Gastroesophageal sphincter (tissue), 4 donors: Measurements from ENCODE around the gene PLXNA2. TPM values are rescaled to one million over a fixed set of nuclear protein-coding genes. Genes with fewer than 3 reads are reported as not detected.

Experiments used
- ATAC-seq: fragments of 150-250 bp; one replicate; pipeline ENCODE4 v1.9.1; 2016; ENCODE audit warnings: mild to moderate bottlenecking, moderate library complexity
- H3K27ac ChIP-seq, 4 donors: fragments of 200-600 bp; sonication (generic) in 3 of 4; 1 replicate in 3 of 4; 2 replicates in 1 of 4; pipeline ENCODE4 v1.5.1; 2016 to 2019
- H3K27me3 ChIP-seq: fragments of 200-600 bp; sonication (generic); one replicate; pipeline ENCODE4 v1.5.1; 2019
- H3K36me3 ChIP-seq, 2 donors: fragments of 200-600 bp; sonication (generic); one replicate each; pipeline ENCODE4 v1.5.1; 2019; ENCODE audit warnings: control low read depth in 1 of 2
- H3K4me1 ChIP-seq, 3 donors: fragments of 200-600 bp; sonication (generic); 1 replicate in 2 of 3; 2 replicates in 1 of 3; pipeline ENCODE4 v1.5.1; 2016 to 2019; ENCODE audit warnings: control low read depth in 2 of 3
- H3K4me3 ChIP-seq, 2 donors: fragments of 200-600 bp; sonication (generic); one replicate each; pipeline ENCODE4 v1.5.1; 2019; ENCODE audit warnings: mild to moderate bottlenecking in 1 of 2, moderate library complexity in 1 of 2
- H3K9me3 ChIP-seq, 3 donors: fragments of 200-600 bp; sonication (generic); one replicate each; pipeline ENCODE4 v1.5.1; 2017 to 2019; ENCODE audit warnings: control low read depth in 2 of 3
- EP300 ChIP-seq: sonication (generic); formaldehyde crosslinking; IDR thresholded peaks from one replicate; pipeline ENCODE4 v1.6.1; 2017; ENCODE audit warnings: antibody characterized with exemption, mild to moderate bottlenecking
- POLR2A ChIP-seq, 2 donors: fragments of 450-650 bp; IDR thresholded peaks; one replicate each; pipeline ENCODE4 v1.6.1; 2017; ENCODE audit warnings: antibody characterized with exemption in 2 of 2, mild to moderate bottlenecking in 2 of 2, moderate library complexity in 1 of 2
- POLR2AphosphoS5 ChIP-seq: sonication (generic); formaldehyde crosslinking; IDR thresholded peaks from one replicate; pipeline ENCODE4 v1.6.1; 2017; ENCODE audit warnings: antibody characterized with exemption
- WGBS, 2 donors: methylation state at CpG; one replicate each; pipeline ENCODE4 v1.1.5; 2018; ENCODE audit warnings: low coverage in 1 of 2; 5-methylcytosine and 5-hydroxymethylcytosine counted together
- total RNA-seq, 4 donors: library from RNA; depleted of rRNA; stranded (reverse); fragments of >200 nt; gene quantifications; one replicate each; pipeline ENCODE4 v1.1.0, GENCODE V29; 2016
- TF ChIP-seq, protein P1 (sequence below), 4 experiments: fragments of 200-600 bp in 2 of 4; fragments of 450-650 bp in 2 of 4; sonication (generic) in 1 of 4; IDR thresholded peaks; one replicate each; pipeline ENCODE4 v1.5.1; 2017 to 2019; ENCODE audit warnings: antibody characterized with exemption in 4 of 4, mild to moderate bottlenecking in 2 of 4, moderate library complexity in 2 of 4

Gene PLXNA2
- total RNA-seq, 4 donors from 2014 or later = 12.5 to 38.3 (median 32.0) TPM

GRCh38 chr1:208025031-208025430, 219.2 kb downstream of the PLXNA2 start:
- WGBS, 2 donors = 40 to 89% methylated on average over 1 to 4 of the region's 7 CpGs
- H3K4me1 ChIP-seq = peaks cover 0 to 22% (median 15%) of the 10 kb centered on the region in 3 donors
- no peak overlapping the region for H3K4me3 ChIP-seq
- no peak overlapping the region for H3K27ac ChIP-seq
- H3K36me3 ChIP-seq = peaks cover 0 to 40% of the 10 kb centered on the region in 2 donors
- ATAC-seq = no peak
- no peak for TF ChIP-seq EP300
- no peak for TF ChIP-seq POLR2A (IDR thresholded peaks at IDR 0.05)
- no peak for TF ChIP-seq POLR2AphosphoS5
- TF ChIP-seq, protein P1, sequence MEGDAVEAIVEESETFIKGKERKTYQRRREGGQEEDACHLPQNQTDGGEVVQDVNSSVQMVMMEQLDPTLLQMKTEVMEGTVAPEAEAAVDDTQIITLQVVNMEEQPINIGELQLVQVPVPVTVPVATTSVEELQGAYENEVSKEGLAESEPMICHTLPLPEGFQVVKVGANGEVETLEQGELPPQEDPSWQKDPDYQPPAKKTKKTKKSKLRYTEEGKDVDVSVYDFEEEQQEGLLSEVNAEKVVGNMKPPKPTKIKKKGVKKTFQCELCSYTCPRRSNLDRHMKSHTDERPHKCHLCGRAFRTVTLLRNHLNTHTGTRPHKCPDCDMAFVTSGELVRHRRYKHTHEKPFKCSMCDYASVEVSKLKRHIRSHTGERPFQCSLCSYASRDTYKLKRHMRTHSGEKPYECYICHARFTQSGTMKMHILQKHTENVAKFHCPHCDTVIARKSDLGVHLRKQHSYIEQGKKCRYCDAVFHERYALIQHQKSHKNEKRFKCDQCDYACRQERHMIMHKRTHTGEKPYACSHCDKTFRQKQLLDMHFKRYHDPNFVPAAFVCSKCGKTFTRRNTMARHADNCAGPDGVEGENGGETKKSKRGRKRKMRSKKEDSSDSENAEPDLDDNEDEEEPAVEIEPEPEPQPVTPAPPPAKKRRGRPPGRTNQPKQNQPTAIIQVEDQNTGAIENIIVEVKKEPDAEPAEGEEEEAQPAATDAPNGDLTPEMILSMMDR (IDR thresholded peaks at IDR 0.05) = no peak
- H3K27me3 ChIP-seq = no peaks in the 10 kb centered on the region
- H3K9me3 ChIP-seq = no peaks in the 10 kb centered on the region

DNA sequence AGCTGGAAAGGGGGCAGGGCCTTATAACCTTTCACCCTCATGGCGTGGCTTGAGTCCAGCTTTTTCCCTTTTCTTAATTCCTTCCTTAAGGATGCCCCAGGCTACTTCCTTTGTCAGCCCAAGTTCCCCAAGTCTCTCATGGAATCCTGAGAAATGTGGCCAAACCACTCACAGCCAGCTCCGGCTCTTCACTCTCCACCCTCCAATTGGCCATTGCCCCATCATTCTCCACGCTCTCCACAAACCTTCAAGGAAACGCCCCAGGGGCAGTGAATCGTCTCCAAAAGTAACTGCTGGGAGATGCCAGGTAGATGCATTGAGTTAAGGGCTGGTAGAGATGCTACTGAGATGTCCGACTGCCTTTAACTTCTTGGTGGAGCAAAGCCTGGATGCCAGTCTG, 219.8 kb downstream of the PLXNA2 start:
- no peak for ATAC-seq
- 87 to 100% methylated on average over 3 of the region's 6 CpGs for WGBS, 2 donors
- TF ChIP-seq POLR2A (IDR thresholded peaks at IDR 0.05) = no peak
- TF ChIP-seq, protein P1 (IDR thresholded peaks at IDR 0.05) = no peak
- peaks cover 0 to 40% of the 10 kb centered on the region in 2 donors for H3K36me3 ChIP-seq
- peaks cover 0 to 16% (median 9%) of the 10 kb centered on the region in 3 donors for H3K4me1 ChIP-seq
- H3K4me3 ChIP-seq = no peak overlapping the region
- no peak overlapping the region for H3K27ac ChIP-seq
- no peaks in the 10 kb centered on the region for H3K9me3 ChIP-seq
- no peaks in the 10 kb centered on the region for H3K27me3 ChIP-seq

GRCh38 chr1:208019257-208019656, 224.9 kb downstream of the PLXNA2 start:
- TF ChIP-seq, protein P1 (IDR thresholded peaks at IDR 0.05) = no peak
- TF ChIP-seq EP300 (no peak), POLR2A (IDR thresholded peaks at IDR 0.05) (no peak), POLR2AphosphoS5 (no peak)

DNA sequence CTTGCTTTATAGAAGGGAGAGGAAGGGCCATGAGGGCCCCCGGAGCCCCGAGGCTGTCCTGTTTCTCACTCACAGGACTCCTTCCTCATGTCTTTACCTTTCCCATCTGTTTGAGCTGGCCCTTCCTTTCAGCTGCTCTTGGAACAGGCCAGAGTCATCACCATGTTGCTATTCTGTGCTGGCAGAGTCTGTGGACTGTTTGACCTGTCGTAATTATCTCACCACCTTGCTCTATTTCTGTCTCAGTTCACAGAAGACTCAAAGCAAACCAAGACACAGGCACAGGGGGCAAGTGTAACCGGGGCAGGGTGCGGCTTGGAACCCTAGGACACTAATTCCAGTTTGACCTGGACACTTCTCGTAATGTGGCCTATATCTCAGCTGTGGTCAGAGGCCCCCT, 228.9 kb downstream of the PLXNA2 start:
- Histone ChIP-seq H3K36me3 (no peaks in the 10 kb centered on the region), H3K27me3 (no peaks in the 10 kb centered on the region), H3K27ac (no peak overlapping the region), H3K9me3 (no peaks in the 10 kb centered on the region), H3K4me3 (no peak overlapping the region), H3K4me1 (no peaks in the 10 kb centered on the region)
- 50 to 55% methylated on average over 2 of the region's 6 CpGs for WGBS, 2 donors
- TF ChIP-seq EP300 = no peak
- TF ChIP-seq POLR2AphosphoS5 = no peak
- TF ChIP-seq, protein P1 (IDR thresholded peaks at IDR 0.05) = no peak
- no peak for TF ChIP-seq POLR2A (IDR thresholded peaks at IDR 0.05)
- ATAC-seq = no peak

More at GRCh38 chr1:208019257-208019656, 224.9 kb downstream of the PLXNA2 start:
- Histone ChIP-seq H3K9me3 (no peaks in the 10 kb centered on the region), H3K4me1 (peaks cover 0 to 12% (median 4%) of the 10 kb centered on the region in 3 donors), H3K4me3 (no peak overlapping the region), H3K27me3 (no peaks in the 10 kb centered on the region), H3K27ac (no peak overlapping the region), H3K36me3 (no peaks in the 10 kb centered on the region)
- ATAC-seq = no peak
- 60 to 84% methylated on average over 1 to 2 of the region's 2 CpGs for WGBS, 2 donors

- no peak for ATAC-seq
- WGBS, 2 donors = 69 to 93% methylated on average over 2 of the region's 2 CpGs
- Histone ChIP-seq H3K27me3 (no peaks in the 10 kb centered on the region), H3K4me3 (no peak overlapping the region), H3K4me1 (no peaks in the 10 kb centered on the region), H3K9me3 (no peaks in the 10 kb centered on the region), H3K27ac (no peak overlapping the region), H3K36me3 (no peaks in the 10 kb centered on the region)
- TF ChIP-seq POLR2AphosphoS5 (no peak), POLR2A (IDR thresholded peaks at IDR 0.05) (no peak), EP300 (no peak)
- TF ChIP-seq, protein P1 (IDR thresholded peaks at IDR 0.05) = no peak
Measured at GRCh38 chr1:208013210-208013609, 231.0 kb downstream of the PLXNA2 start.
